GM23338 (cell line): ENCODE measurements around the gene APOL6. TPM values are rescaled to one million over a fixed set of nuclear protein-coding genes. Genes with fewer than 3 reads are reported as not detected.

ENCODE experiments used
- ATAC-seq: fragments of 200-7000 bp; cut with Tn5 transposase; 3 replicates; pipeline ENCODE4 v1.9.1; 2020
- DNase-seq: peaks from one replicate; pipeline ENCODE4 v3.0.0-alpha.2; 2015; ENCODE audit warnings: low spot score
- H2AFZ ChIP-seq: fragments of 200-600 bp; sonication (generic); 2 replicates; pipeline ENCODE4 v1.8.0; 2016; ENCODE audit warnings: antibody characterized with exemption, mild to moderate bottlenecking, moderate library complexity
- H3F3A ChIP-seq: fragments of 200-600 bp; sonication (generic); replicated peaks from 2 replicates; pipeline ENCODE4 v1.8.0; 2017; ENCODE audit warnings: antibody characterized with exemption, mixed run types, low read depth
- H3K27ac ChIP-seq: fragments of 200-600 bp; sonication (generic); 2 replicates; pipeline ENCODE4 v1.6.1; 2016; ENCODE audit warnings: low read depth
- H3K27me3 ChIP-seq: fragments of 200-600 bp; sonication (generic); 2 replicates; pipeline ENCODE4 v1.8.0; 2016; ENCODE audit warnings: mild to moderate bottlenecking, mixed run types, moderate library complexity; ENCODE audit not compliant: insufficient read depth
- H3K36me3 ChIP-seq: fragments of 200-600 bp; sonication (generic); 2 replicates; pipeline ENCODE4 v1.8.0; 2016; ENCODE audit warnings: mild to moderate bottlenecking; ENCODE audit not compliant: insufficient read depth
- H3K4me1 ChIP-seq: fragments of 200-600 bp; sonication (generic); 2 replicates; pipeline ENCODE4 v1.8.0; 2016; ENCODE audit warnings: mild to moderate bottlenecking, moderate library complexity; ENCODE audit not compliant: insufficient read depth
- H3K4me2 ChIP-seq: fragments of 200-600 bp; sonication (generic); 2 replicates; pipeline ENCODE4 v1.7.1; 2017; ENCODE audit warnings: mixed run types
- H3K4me3 ChIP-seq: fragments of 200-600 bp; sonication (generic); 2 replicates; pipeline ENCODE4 v1.6.1; 2016; ENCODE audit warnings: mixed run types
- H3K79me2 ChIP-seq: fragments of 200-600 bp; sonication (generic); replicated peaks from 2 replicates; pipeline ENCODE4 v1.8.0; 2017; ENCODE audit warnings: mild to moderate bottlenecking; ENCODE audit not compliant: insufficient read depth
- H3K9me2 ChIP-seq: fragments of 200-600 bp; sonication (generic); 2 replicates; pipeline ENCODE4 v1.8.0; 2017; ENCODE audit not compliant: insufficient read depth
- H4K20me1 ChIP-seq: fragments of 200-600 bp; sonication (generic); replicated peaks from 2 replicates; pipeline ENCODE4 v1.8.0; 2017; ENCODE audit warnings: mild to moderate bottlenecking; ENCODE audit not compliant: insufficient read depth
- H3K27ac Mint-ChIP-seq: 2 replicates; pipeline ENCODE4 v1.8.0; 2020; ENCODE audit warnings: inconsistent platforms, mild to moderate bottlenecking, moderate library complexity, mixed read lengths
- H3K27me3 Mint-ChIP-seq: 3 replicates; pipeline ENCODE4 v1.8.0; 2022; ENCODE audit warnings: low read depth, mild to moderate bottlenecking, moderate library complexity, mixed read lengths, inconsistent platforms; ENCODE audit not compliant: insufficient read depth, poor library complexity
- H3K36me3 Mint-ChIP-seq: 3 replicates; pipeline ENCODE4 v1.8.0; 2021; ENCODE audit warnings: low read depth, mild to moderate bottlenecking, inconsistent platforms, moderate library complexity, mixed read lengths
- H3K4me1 Mint-ChIP-seq: 3 replicates; pipeline ENCODE4 v1.8.0; 2020; ENCODE audit warnings: mild to moderate bottlenecking, inconsistent platforms, mixed read lengths
- H3K4me3 Mint-ChIP-seq: 3 replicates; pipeline ENCODE4 v1.8.0; 2021; ENCODE audit warnings: moderate library complexity, mild to moderate bottlenecking, inconsistent platforms, mixed read lengths
- H3K9me3 Mint-ChIP-seq: 3 replicates; pipeline ENCODE4 v1.8.0; 2020; ENCODE audit warnings: moderate library complexity, mild to moderate bottlenecking, inconsistent platforms, mixed read lengths
- CREB1 ChIP-seq: fragments of 250-450 bp; sonication (Bioruptor Pico); IDR thresholded peaks from 2 replicates; pipeline ENCODE4 v1.5.0; 2020; ENCODE audit warnings: low read depth, mild to moderate bottlenecking, moderate library complexity
- CTCF ChIP-seq, 2 experiments: fragments of 200-600 bp in 1 of 2; sonication (generic) in 1 of 2; conservative IDR thresholded peaks; 2 replicates each; pipeline versions ENCODE4 v1.5.1 to v1.6.1; 2016 to 2017; ENCODE audit warnings: antibody characterized with exemption in 2 of 2, low read depth in 2 of 2, mild to moderate bottlenecking in 2 of 2, moderate library complexity in 1 of 2
- ETS1 ChIP-seq: IDR thresholded peaks from 2 replicates; pipeline ENCODE4 v1.6.1; 2016; ENCODE audit warnings: antibody characterized with exemption
- EZH2 ChIP-seq: fragments of 200-600 bp; sonication (generic); IDR thresholded peaks from one replicate; pipeline ENCODE4 v1.8.0; 2017; ENCODE audit warnings: antibody characterized with exemption, mild to moderate bottlenecking, low read depth; ENCODE audit not compliant: unreplicated experiment
- EZH2phosphoT487 ChIP-seq: fragments of 200-600 bp; sonication (generic); IDR thresholded peaks from one replicate; pipeline ENCODE4 v1.8.1; 2018; ENCODE audit warnings: antibody characterized with exemption; ENCODE audit not compliant: unreplicated experiment
- JUNB ChIP-seq: IDR thresholded peaks from one replicate; pipeline ENCODE4 v1.6.1; 2016; ENCODE audit warnings: antibody characterized with exemption; ENCODE audit not compliant: unreplicated experiment
- NANOG ChIP-seq: IDR thresholded peaks from 2 replicates; pipeline ENCODE4 v1.6.1; 2016; ENCODE audit warnings: antibody characterized with exemption, borderline replicate concordance
- POLR2AphosphoS5 ChIP-seq: IDR thresholded peaks from 2 replicates; pipeline ENCODE4 v1.6.1; 2016; ENCODE audit warnings: antibody characterized with exemption, low read depth
- REST ChIP-seq: IDR thresholded peaks from one replicate; pipeline ENCODE4 v1.6.1; 2018; ENCODE audit warnings: antibody characterized with exemption; ENCODE audit not compliant: unreplicated experiment
- STAT1 ChIP-seq: IDR thresholded peaks from one replicate; pipeline ENCODE4 v1.6.1; 2016; ENCODE audit warnings: antibody characterized with exemption; ENCODE audit not compliant: unreplicated experiment
- ZNF114 ChIP-seq: fragments of 250-450 bp; sonication (Bioruptor Pico); IDR thresholded peaks from 2 replicates; pipeline ENCODE4 v1.5.0; 2020; ENCODE audit warnings: mild to moderate bottlenecking, moderate library complexity
- ZNF331 ChIP-seq: fragments of 250-450 bp; sonication (Bioruptor Pico); IDR thresholded peaks from 2 replicates; pipeline ENCODE4 v1.5.0; 2020; ENCODE audit warnings: low read depth, mild to moderate bottlenecking, moderate library complexity
- ZNF462 ChIP-seq: fragments of 250-450 bp; sonication (Bioruptor Pico); IDR thresholded peaks from 2 replicates; pipeline ENCODE4 v1.5.0; 2020; ENCODE audit warnings: mild to moderate bottlenecking, moderate library complexity
- polyA plus RNA-seq: library from polyadenylated mRNA; unstranded; fragments of >200 nt; fragmentation: Nextera tagmentation; extraction: Ambion mirVana; gene quantifications from 2 replicates; pipeline ENCODE4 v1.2.1, GENCODE V29; 2016
- total RNA-seq: library from RNA; depleted of rRNA; stranded (reverse); fragments of >200 nt; shearing (Covaris generic); gene quantifications from 2 replicates; pipeline ENCODE4 v1.2.3, GENCODE V29; 2014

The APOL6 gene
- total and polyA plus RNA-seq, 2 experiments from 2014 or later, result 0.10 to 0.14 TPM

- no peak overlapping the region for H3K4me3 ChIP-seq
- no peaks in the 10 kb centered on the region for H3K4me1 ChIP-seq
- peaks cover 2% of the 10 kb centered on the region for H3K27me3 Mint-ChIP-seq
- no peaks in the 10 kb centered on the region for H3K36me3 ChIP-seq
- DNase-seq (no peak), ATAC-seq (no peak)
- no peaks in the 10 kb centered on the region; the same call in 2 of the 3 replicates for H3K36me3 Mint-ChIP-seq
- H3F3A ChIP-seq, result no peaks in the 10 kb centered on the region
- no peaks in the 10 kb centered on the region for H3K27me3 ChIP-seq
- no peaks in the 10 kb centered on the region for H3K4me1 Mint-ChIP-seq
- TF ChIP-seq JUNB (no peak), NANOG (no peak), REST (no peak), STAT1 (no peak), CREB1 (CRISPR knock-in tag) (no peak), ZNF462 (CRISPR knock-in tag) (no peak), ETS1 (no peak), EZH2phosphoT487 (no peak), ZNF114 (CRISPR knock-in tag) (no peak), POLR2AphosphoS5 (no peak), EZH2 (no peak), CTCF (conservative IDR thresholded peaks at IDR 0.05; ENCODE audit: low read depth in 2 of 2) (no peak), ZNF331 (CRISPR knock-in tag) (no peak)
- no peaks in the 10 kb centered on the region for H4K20me1 ChIP-seq
- no peak overlapping the region for H3K4me3 Mint-ChIP-seq
- H3K9me3 Mint-ChIP-seq, result no peaks in the 10 kb centered on the region; the same call in 2 of the 3 replicates
- H2AFZ ChIP-seq, result no peak overlapping the region
- no peak overlapping the region for H3K27ac ChIP-seq
- no peaks in the 10 kb centered on the region for H3K9me2 ChIP-seq
- H3K4me2 ChIP-seq, result no peak overlapping the region
- H3K27ac Mint-ChIP-seq, result no peak overlapping the region
- no peaks in the 10 kb centered on the region for H3K79me2 ChIP-seq
Measured at GRCh38 chr22:35708453-35708852, 60.2 kb downstream of the APOL6 start.
